ENCODE data around the gene SEPHS2. TPM values are rescaled to one million over a fixed set of nuclear protein-coding genes. Genes with fewer than 3 reads are reported as not detected.

SEPHS2 gene, protein sequence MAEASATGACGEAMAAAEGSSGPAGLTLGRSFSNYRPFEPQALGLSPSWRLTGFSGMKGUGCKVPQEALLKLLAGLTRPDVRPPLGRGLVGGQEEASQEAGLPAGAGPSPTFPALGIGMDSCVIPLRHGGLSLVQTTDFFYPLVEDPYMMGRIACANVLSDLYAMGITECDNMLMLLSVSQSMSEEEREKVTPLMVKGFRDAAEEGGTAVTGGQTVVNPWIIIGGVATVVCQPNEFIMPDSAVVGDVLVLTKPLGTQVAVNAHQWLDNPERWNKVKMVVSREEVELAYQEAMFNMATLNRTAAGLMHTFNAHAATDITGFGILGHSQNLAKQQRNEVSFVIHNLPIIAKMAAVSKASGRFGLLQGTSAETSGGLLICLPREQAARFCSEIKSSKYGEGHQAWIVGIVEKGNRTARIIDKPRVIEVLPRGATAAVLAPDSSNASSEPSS
- polyA plus RNA-seq (9.8 and 11.1 TPM in 2 replicates), polyA minus RNA-seq (27.3 and 28.9 TPM in 2 replicates)

- Histone ChIP-seq H2AFZ (ENCODE audit: low read depth, low read length) (peak within 1 kb of the TSS; percentile 69), H3K79me2 (replicated peaks; ENCODE audit: insufficient read depth, low read length) (no peaks in the 10 kb centered on the region), H3K27ac (ENCODE audit: low read length) (peak within 1 kb of the TSS; percentile 90), H3K36me3 (ENCODE audit: insufficient read depth, low read length) (no peaks in the 10 kb centered on the region), H3K9ac (ENCODE audit: low read length) (peak within 1 kb of the TSS; percentile 89), H3K9me2 (ENCODE audit: insufficient read depth, low read length) (no peaks in the 10 kb centered on the region), H3F3A (ENCODE audit: insufficient read depth, low read length, poor library complexity, severe bottlenecking) (no peaks in the 10 kb centered on the region), H3K4me3 (ENCODE audit: low read length) (peak within 1 kb of the TSS; percentile 78), H3K27me3 (ENCODE audit: insufficient read depth, low read depth, low read length) (no peaks in the 10 kb centered on the region), H4K20me1 (ENCODE audit: insufficient read depth) (no peaks in the 10 kb centered on the region), H3K4me2 (ENCODE audit: low read length) (peak within 1 kb of the TSS; percentile 77), H3K9me3 (ENCODE audit: low read length) (no peaks in the 10 kb centered on the region)
- TF ChIP-seq TAF1 (IDR thresholded peaks at IDR 0.05; ENCODE audit: low read depth): peak; percentile 75
- peak; percentile 59 for TF ChIP-seq MXI1 (conservative IDR thresholded peaks at IDR 0.05; ENCODE audit: poor library complexity, severe bottlenecking)
- peak; percentile 62 for TF ChIP-seq CTCF (IDR thresholded peaks at IDR 0.05; ENCODE audit: poor library complexity, severe bottlenecking)
- peak; percentile 92 for TF ChIP-seq POLR2AphosphoS5 (IDR thresholded peaks at IDR 0.05)
- no peak for TF ChIP-seq EP300 (conservative IDR thresholded peaks at IDR 0.05; ENCODE audit: poor library complexity, severe bottlenecking)
- no peak for TF ChIP-seq EZH2 (IDR thresholded peaks at IDR 0.05; ENCODE audit: borderline replicate concordance, insufficient read depth, low read length, poor library complexity, severe bottlenecking)
- peak; percentile 51 for TF ChIP-seq SMC3 (conservative IDR thresholded peaks at IDR 0.05; ENCODE audit: poor library complexity)
- TF ChIP-seq RAD21 (conservative IDR thresholded peaks at IDR 0.05): peak; percentile 44
- TF ChIP-seq REST (IDR thresholded peaks at IDR 0.05; ENCODE audit: borderline replicate concordance): peak; percentile 65
Observed at GRCh38 chr16:30445408-30446202, at the start of gene SEPHS2. SEPHS2 (minus strand) TSS chr16:30445874; CDS start chr16:30445727, 147 bp downstream.

GRCh38 chr16:30494709-30495108 lies 49.0 kb upstream of the SEPHS2 start:
- no peaks in the 10 kb centered on the region for H3K27me3 ChIP-seq (ENCODE audit: insufficient read depth, low read depth, low read length)
- no peak overlapping the region for H3K4me2 ChIP-seq (ENCODE audit: low read length)
- no peaks in the 10 kb centered on the region for H3F3A ChIP-seq (ENCODE audit: insufficient read depth, low read length, poor library complexity, severe bottlenecking)
- no peaks in the 10 kb centered on the region for H3K9me2 ChIP-seq (ENCODE audit: insufficient read depth, low read length)
- H2AFZ ChIP-seq (ENCODE audit: low read depth, low read length): no peak overlapping the region
- H3K9me3 ChIP-seq (ENCODE audit: low read length): no peaks in the 10 kb centered on the region
- H3K79me2 ChIP-seq (replicated peaks; ENCODE audit: insufficient read depth, low read length): no peaks in the 10 kb centered on the region
- no peaks in the 10 kb centered on the region for H3K36me3 ChIP-seq (ENCODE audit: insufficient read depth, low read length)
- H3K27ac ChIP-seq (ENCODE audit: low read length): no peak overlapping the region
- TF ChIP-seq EZH2 (IDR thresholded peaks at IDR 0.05; ENCODE audit: borderline replicate concordance, insufficient read depth, low read length, poor library complexity, severe bottlenecking): no peak
- no peak for TF ChIP-seq EP300 (conservative IDR thresholded peaks at IDR 0.05; ENCODE audit: poor library complexity, severe bottlenecking)
- no peak for TF ChIP-seq RAD21 (conservative IDR thresholded peaks at IDR 0.05)
- TF ChIP-seq MXI1 (conservative IDR thresholded peaks at IDR 0.05; ENCODE audit: poor library complexity, severe bottlenecking): no peak
- no peak for TF ChIP-seq POLR2AphosphoS5 (IDR thresholded peaks at IDR 0.05)
- TF ChIP-seq CTCF (IDR thresholded peaks at IDR 0.05; ENCODE audit: poor library complexity, severe bottlenecking): no peak
- TF ChIP-seq TAF1 (IDR thresholded peaks at IDR 0.05; ENCODE audit: low read depth): no peak
- no peak for TF ChIP-seq REST (IDR thresholded peaks at IDR 0.05; ENCODE audit: borderline replicate concordance)
- no peak overlapping the region for H3K9ac ChIP-seq (ENCODE audit: low read length)
- no peaks in the 10 kb centered on the region for H4K20me1 ChIP-seq (ENCODE audit: insufficient read depth)
- no peak overlapping the region for H3K4me3 ChIP-seq (ENCODE audit: low read length)
